ENCODE measurements around the gene EEFSEC. TPM values are rescaled to one million over a fixed set of nuclear protein-coding genes. Genes with fewer than 3 reads are reported as not detected.

EEFSEC gene
- total RNA-seq, 1 donor, result 3.0 TPM

DNA sequence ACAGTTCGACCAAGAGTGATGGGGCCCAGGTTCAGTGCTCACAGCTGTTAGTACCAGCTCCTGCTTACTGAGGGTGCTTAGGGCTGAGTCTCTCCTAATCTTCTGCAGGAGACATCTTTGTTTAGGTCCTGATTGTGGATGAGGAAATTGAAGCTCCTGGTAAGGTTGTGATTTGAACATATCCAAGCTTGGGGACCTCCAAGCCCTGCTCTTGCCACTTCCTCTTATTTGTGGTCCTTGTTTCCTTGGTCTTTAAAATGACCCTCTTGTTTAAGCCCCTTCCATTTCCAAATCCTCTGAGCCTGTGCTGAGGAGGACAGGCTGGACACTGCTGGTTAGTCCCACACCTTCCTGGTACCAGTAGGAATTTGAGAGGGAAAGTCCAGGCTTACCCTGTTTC, 87.0 kb downstream of the EEFSEC start:
- DNase-seq (ENCODE audit: low read depth), result no peak
- no peak overlapping the region for H3K4me3 ChIP-seq (ENCODE audit: low read depth, low read length)
- TF ChIP-seq, protein P1, sequence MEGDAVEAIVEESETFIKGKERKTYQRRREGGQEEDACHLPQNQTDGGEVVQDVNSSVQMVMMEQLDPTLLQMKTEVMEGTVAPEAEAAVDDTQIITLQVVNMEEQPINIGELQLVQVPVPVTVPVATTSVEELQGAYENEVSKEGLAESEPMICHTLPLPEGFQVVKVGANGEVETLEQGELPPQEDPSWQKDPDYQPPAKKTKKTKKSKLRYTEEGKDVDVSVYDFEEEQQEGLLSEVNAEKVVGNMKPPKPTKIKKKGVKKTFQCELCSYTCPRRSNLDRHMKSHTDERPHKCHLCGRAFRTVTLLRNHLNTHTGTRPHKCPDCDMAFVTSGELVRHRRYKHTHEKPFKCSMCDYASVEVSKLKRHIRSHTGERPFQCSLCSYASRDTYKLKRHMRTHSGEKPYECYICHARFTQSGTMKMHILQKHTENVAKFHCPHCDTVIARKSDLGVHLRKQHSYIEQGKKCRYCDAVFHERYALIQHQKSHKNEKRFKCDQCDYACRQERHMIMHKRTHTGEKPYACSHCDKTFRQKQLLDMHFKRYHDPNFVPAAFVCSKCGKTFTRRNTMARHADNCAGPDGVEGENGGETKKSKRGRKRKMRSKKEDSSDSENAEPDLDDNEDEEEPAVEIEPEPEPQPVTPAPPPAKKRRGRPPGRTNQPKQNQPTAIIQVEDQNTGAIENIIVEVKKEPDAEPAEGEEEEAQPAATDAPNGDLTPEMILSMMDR (IDR thresholded peaks at IDR 0.05; ENCODE audit: insufficient read depth, low read depth, low read length), result no peak

DNA sequence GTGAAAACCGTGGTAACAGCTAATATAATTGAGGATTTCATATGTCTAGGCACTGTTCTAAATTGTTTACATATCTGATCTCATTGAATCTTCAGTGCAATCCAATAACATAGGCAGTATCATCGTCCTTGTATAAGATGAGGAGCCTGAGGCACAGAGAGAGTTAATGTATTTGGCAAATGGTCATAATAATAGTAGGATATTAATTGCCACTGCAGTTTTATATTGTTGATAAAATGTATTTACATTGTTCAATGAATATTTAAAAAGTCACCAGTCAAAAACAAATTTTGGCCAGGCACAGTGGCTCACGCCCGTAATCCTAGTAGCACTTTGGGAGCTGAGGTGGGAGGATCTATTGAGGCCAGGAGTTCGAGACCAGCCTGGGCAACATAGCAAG, 88.5 kb downstream of the EEFSEC start:
- TF ChIP-seq, protein P1 (IDR thresholded peaks at IDR 0.05; ENCODE audit: insufficient read depth, low read depth, low read length), result no peak
- DNase-seq (ENCODE audit: low read depth), result no peak
- no peak overlapping the region for H3K4me3 ChIP-seq (ENCODE audit: low read depth, low read length)

DNA sequence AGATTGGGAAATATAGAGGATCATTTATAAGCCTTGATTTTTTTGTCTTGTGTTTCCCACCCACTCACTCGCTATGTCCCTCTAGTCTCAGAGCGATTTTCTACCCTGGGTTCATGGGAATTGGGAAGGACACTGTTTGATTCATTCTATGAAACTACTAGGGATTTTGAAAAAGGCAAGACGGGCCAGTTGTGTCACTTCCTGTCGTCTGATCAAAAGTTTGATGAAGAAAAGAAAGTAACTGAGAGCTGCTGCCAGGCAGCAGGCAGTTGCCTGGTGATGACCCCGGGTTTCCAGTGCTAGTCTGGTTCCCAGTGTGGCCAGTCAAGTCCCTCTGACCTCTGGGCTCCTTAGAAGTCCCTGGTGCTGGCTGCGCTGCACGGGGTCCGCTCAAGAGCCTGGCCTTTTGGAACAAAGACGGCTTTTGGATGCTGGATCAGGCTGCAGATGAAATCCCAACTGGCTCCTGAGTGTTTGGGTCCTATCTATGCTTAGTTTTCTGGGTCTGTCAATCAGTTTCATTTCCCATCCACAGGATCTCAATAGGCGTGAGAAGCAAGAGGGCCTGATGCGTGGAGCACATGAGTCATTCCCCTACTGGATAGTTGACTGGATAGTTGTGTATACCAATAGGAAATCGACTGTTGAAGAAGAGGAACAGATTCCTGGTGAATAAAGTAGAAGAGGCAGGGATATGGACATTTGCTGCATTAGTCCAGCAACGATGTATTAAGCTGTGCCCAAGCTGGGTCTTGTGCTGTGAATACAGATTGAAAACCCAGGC, 89.7 kb downstream of the EEFSEC start:
- DNase-seq (ENCODE audit: low read depth), result no peak
- H3K4me3 ChIP-seq (ENCODE audit: low read depth, low read length), result no peak overlapping the region
- TF ChIP-seq, protein P1 (IDR thresholded peaks at IDR 0.05; ENCODE audit: insufficient read depth, low read depth, low read length), result no peak

DNA sequence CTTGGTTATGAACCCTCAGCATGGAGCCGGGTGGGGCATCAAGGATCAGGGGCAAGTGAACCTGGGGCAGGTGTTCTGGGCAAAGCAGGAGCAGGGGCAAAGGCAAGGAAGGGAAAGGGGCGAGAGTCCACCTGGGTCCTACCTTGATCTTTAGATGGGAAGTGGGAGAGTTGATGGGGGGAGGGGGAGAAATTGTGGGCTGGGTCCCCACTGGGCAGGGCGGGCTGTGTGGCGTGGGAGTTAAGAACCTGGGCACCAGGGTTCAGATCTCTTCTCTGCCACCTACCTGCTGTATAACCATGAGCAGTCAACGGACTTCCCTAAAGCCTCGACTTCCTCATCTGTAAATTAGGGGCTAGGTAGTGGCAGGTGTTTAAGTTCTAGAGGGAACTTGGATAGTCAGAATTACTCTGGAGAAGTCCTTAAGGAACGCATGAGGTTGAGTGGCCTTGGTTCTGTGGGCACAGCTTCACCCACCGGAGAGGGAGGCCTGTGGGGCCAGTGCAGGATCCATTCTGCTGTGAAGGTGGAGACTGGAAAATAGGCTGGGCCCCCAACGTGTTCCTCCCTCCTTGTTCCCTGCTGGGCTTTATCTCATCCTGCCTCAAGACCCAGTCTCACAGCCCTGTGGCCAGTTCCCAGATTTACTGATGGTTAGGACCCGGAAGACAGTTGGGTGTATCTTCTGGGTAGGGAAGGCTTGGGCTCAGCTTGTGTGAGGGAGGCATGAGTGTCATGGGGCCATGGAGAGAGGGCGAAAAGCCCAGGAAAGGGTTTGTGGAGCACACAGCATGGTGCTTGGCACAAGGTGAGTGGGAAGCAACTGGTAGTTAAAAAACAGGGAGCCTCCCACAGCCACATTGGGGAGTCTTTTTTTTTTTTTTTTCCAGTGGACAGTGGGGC, 90.6 kb downstream of the EEFSEC start:
- no peak overlapping the region for H3K4me3 ChIP-seq (ENCODE audit: low read depth, low read length)
- TF ChIP-seq, protein P1 (IDR thresholded peaks at IDR 0.05; ENCODE audit: insufficient read depth, low read depth, low read length), result no peak
- DNase-seq (ENCODE audit: low read depth), result no peak

DNA sequence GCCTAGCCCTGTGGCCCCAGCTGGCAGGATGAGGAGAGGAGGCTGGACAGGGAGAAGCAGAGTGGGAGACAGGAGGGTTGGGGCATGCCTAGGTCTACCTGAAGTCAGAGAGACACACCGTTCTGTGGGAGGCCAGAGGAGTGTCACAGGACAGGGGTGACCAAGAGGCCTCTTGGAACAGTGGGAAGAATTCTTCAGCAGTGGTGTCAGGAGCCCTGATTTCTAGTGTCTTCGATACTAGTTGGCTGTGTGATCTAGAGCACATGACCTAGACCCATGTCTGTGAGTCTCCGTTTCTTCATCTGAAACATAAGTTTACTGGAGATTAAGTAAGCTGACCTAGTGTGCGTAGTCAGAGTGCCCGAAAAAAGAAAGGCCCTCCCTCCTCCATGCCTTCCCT, 92.2 kb downstream of the EEFSEC start:
- TF ChIP-seq, protein P1 (IDR thresholded peaks at IDR 0.05; ENCODE audit: insufficient read depth, low read depth, low read length), result no peak
- DNase-seq (ENCODE audit: low read depth), result no peak
- H3K4me3 ChIP-seq (ENCODE audit: low read depth, low read length), result no peak overlapping the region

DNA sequence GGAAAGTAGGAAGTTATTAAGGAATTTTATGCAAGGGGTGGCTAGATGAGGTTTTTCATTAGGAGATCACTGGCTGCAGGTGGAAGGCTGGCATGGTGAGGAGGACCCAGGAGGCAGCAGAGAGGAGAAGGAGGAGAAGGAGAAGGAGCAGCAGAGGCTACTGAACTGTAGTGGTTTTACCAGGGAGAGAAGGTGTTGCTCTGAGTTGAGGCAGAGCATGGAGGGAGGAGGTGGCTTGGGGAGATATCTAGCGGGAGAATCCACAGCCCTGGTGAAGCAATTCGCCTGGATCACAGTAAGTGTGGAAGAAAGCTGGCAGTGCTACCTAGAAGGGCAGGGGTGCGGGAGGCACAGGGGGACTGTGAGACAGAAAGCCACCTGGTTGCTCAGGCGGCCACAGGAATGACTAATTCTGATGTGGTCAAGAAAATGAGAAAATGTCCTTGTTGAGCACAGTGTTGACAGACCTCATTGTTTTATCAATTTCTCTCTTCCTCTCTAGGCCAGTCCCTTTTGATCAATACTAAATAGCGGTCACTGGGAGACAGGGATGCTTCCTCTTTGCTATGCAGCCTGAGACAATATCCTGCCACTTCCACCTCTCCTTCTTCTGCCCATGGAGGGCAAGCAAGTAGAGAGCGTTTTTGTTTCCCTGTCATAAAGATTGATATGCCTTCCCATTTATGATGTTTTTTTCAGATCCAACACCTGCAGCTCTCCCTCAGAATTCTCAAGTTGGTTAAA, 94.6 kb downstream of the EEFSEC start:
- H3K4me3 ChIP-seq (ENCODE audit: low read depth, low read length), result no peak overlapping the region
- DNase-seq (ENCODE audit: low read depth), result no peak
- TF ChIP-seq, protein P1 (IDR thresholded peaks at IDR 0.05; ENCODE audit: insufficient read depth, low read depth, low read length), result no peak

Data from fibroblast of villous mesenchyme (primary cell).